ENCODE data around the gene TEAD2. TPM values are rescaled to one million over a fixed set of nuclear protein-coding genes. Genes with fewer than 3 reads are reported as not detected.

Gene TEAD2
- total and polyA plus RNA-seq, 4 experiments from 2014 or later: not detected

- Histone ChIP-seq H3K4me1 (ENCODE audit: insufficient read depth, low read length) (peaks cover 28% of the 10 kb centered on the region), H3K36me3 (ENCODE audit: insufficient read depth, low read length) (peaks cover 7% of the 10 kb centered on the region), H3K27ac (ENCODE audit: low read depth, low read length) (no peak overlapping the region), H3K27me3 (ENCODE audit: insufficient read depth, low read length) (no peaks in the 10 kb centered on the region), H3K4me3 (ENCODE audit: low read length in 2 of 2) (no peak overlapping the region), H3K9me3 (ENCODE audit: control insufficient read depth in 1 of 2, low read length in 2 of 2) (no peaks in the 10 kb centered on the region)
- H3K27ac Mint-ChIP-seq: peak overlapping the region in 3 of 7 donors; percentile 19 to 61 (median 58)
- H3K4me3 Mint-ChIP-seq: no peak overlapping the region
- intact Hi-C loops (cut with micrococcal nuclease): no loop called here
- DNase-seq: no peak
- peaks cover 0 to 2% (median 0%) of the 10 kb centered on the region in 8 donors for H3K9me3 Mint-ChIP-seq
- CTCF ChIA-PET (ENCODE audit: partially characterized antibody): no interaction called here
- POLR2A ChIA-PET (ENCODE audit: partially characterized antibody): no interaction called here
- H3K27me3 Mint-ChIP-seq: no peaks in the 10 kb centered on the region
- H3K36me3 Mint-ChIP-seq: peaks cover 30 to 36% of the 10 kb centered on the region in 2 donors
- peaks cover 25 to 42% (median 28%) of the 10 kb centered on the region in 4 donors for H3K4me1 Mint-ChIP-seq
These were observed 21.1 kb downstream of the TEAD2 start for GRCh38 chr19:49340865-49341718.

DNA sequence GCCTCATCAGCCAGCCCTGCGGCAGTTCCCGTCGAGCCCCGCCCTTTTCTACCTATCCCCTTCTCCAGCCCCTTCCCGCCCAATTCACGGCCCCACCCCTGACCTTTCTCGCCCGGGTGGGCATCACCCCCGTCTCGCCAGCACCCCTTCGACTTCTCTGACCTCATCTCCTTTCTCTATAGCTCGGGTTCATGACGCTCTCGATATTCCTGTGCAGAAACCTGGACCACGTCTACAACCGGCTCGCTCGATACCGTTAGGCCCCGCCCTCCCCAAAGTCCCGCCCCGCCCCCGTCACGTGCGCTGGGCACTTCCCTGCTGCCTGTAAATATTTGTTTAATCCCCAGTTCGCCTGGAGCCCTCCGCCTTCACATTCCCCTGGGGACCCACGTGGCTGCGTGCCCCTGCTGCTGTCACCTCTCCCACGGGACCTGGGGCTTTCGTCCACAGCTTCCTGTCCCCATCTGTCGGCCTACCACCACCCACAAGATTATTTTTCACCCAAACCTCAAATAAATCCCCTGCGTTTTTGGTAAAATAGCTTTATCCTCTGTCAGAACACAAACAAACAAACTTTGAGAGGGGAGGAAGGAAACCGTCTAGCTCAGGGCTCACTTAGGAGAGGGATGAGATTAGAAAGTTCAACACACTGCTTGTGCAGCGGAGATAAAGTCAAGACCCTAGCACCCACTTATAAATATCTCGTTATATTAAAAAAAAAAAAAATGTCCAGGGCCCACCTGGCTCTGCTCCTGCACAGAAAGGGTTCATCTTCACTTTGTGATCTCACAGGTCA lies 21.9 kb downstream of the TEAD2 start:
- Mint-ChIP-seq H3K4me1 (peaks cover 30 to 50% (median 35%) of the 10 kb centered on the region in 4 donors), H3K27me3 (no peaks in the 10 kb centered on the region), H3K9me3 (no peaks in the 10 kb centered on the region), H3K36me3 (peaks cover 33 to 43% of the 10 kb centered on the region in 2 donors), H3K27ac (peak overlapping the region in 6 of 7 donors; percentile 3 to 81 (median 70)), H3K4me3 (peak overlapping the region in 1 of 8 donors; percentile 23)
- intact Hi-C loops (cut with micrococcal nuclease): no loop called here
- Histone ChIP-seq H3K36me3 (ENCODE audit: insufficient read depth, low read length) (peaks cover 7% of the 10 kb centered on the region), H3K4me3 (ENCODE audit: low read length in 2 of 2) (no peak overlapping the region), H3K9me3 (ENCODE audit: control insufficient read depth in 1 of 2, low read length in 2 of 2) (no peaks in the 10 kb centered on the region), H3K4me1 (ENCODE audit: insufficient read depth, low read length) (peaks cover 33% of the 10 kb centered on the region), H3K27me3 (ENCODE audit: insufficient read depth, low read length) (no peaks in the 10 kb centered on the region), H3K27ac (ENCODE audit: low read depth, low read length) (no peak overlapping the region)
- ChIA-PET POLR2A (ENCODE audit: partially characterized antibody) (interaction anchor here (0.6 kb wide), 1 partner anchor 27 kb away, joined by 3 read pairs; no protein-coding TSS in a partner anchor), CTCF (ENCODE audit: partially characterized antibody) (no interaction called here)
- DNase-seq: no peak

DNA sequence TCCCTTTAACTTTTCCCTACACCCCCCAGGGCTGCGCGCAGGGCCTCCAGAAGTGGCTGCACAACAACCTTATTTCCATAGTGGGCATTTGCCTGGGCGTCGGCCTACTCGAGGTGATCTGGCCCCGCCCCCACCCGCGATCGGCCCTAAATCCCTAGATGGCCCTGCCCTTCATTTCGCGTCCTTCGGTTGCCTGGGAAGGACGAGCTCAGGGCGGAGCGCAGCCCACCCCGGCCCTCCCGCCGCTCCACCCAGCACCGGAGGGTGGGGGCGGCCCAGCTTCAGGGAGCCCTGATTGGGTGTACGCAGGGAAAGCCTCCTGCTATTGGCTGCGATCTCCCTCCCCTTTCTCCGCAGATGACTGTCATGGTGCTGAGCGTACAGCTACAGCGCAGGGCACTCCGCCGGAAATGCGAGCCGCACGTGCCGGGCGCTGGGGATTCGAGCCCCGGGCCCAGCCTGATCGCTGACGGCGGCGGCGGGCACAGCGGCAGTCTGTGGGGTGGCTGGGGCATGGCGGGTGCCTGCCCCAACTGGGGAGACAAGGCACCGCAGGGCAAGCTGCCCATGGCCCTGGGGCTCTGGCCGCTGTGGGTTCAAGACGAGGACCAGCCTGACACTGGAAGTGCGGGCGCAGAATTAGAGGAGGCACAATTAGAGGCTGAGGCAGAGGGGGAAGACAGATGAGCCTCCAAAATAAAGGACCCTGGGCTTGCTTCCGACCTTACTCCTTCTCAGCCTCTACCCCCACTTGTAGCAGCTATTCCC lies 22.7 kb downstream of the TEAD2 start:
- peaks cover 28 to 53% (median 36%) of the 10 kb centered on the region in 4 donors for H3K4me1 Mint-ChIP-seq
- Histone ChIP-seq H3K27ac (ENCODE audit: low read depth, low read length) (no peak overlapping the region), H3K4me3 (ENCODE audit: low read length in 2 of 2) (no peak overlapping the region), H3K9me3 (ENCODE audit: control insufficient read depth in 1 of 2, low read length in 2 of 2) (no peaks in the 10 kb centered on the region), H3K36me3 (ENCODE audit: insufficient read depth, low read length) (peaks cover 7% of the 10 kb centered on the region), H3K4me1 (ENCODE audit: insufficient read depth, low read length) (peaks cover 40% of the 10 kb centered on the region), H3K27me3 (ENCODE audit: insufficient read depth, low read length) (no peaks in the 10 kb centered on the region)
- ChIA-PET CTCF (ENCODE audit: partially characterized antibody) (no interaction called here), POLR2A (ENCODE audit: partially characterized antibody) (no interaction called here)
- no peak overlapping the region for H3K4me3 Mint-ChIP-seq
- no peaks in the 10 kb centered on the region for H3K9me3 Mint-ChIP-seq
- intact Hi-C loops (cut with micrococcal nuclease): no loop called here
- H3K27me3 Mint-ChIP-seq: no peaks in the 10 kb centered on the region
- peak overlapping the region in 2 of 7 donors; percentile 41 to 44 for H3K27ac Mint-ChIP-seq
- DNase-seq: no peak
- H3K36me3 Mint-ChIP-seq: peaks cover 33 to 44% of the 10 kb centered on the region in 2 donors

DNA sequence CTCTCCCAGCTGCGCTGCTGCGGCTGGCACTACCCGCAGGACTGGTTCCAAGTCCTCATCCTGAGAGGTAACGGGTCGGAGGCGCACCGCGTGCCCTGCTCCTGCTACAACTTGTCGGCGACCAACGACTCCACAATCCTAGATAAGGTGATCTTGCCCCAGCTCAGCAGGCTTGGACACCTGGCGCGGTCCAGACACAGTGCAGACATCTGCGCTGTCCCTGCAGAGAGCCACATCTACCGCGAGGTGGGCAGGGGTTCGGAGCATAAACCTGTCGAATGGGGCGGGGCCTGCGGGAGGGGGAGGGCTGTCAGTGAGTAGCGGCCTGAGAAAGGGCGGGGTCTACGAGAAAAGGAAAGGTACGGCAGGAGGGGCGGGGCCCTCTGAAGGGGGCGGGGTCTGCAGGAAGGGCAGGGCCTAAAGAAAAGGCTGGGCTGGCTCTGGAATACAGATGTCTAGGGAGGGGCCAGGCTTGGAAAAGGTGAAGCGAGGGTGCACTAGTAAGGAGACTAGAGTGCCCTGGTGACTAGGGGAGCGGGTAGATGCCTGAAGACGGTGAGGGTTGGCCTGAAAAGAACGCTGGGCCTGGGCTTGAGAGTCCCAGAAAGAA lies 23.4 kb downstream of the TEAD2 start:
- CTCF ChIA-PET (ENCODE audit: partially characterized antibody): no interaction called here

GRCh38 chr19:49338023-49338677 lies 24.1 kb downstream of the TEAD2 start:
- peaks cover 54% of the 10 kb centered on the region for H3K4me1 ChIP-seq (ENCODE audit: insufficient read depth, low read length)
- Mint-ChIP-seq H3K9me3 (no peaks in the 10 kb centered on the region), H3K27ac (peak overlapping the region in 4 of 7 donors; percentile 29 to 47 (median 42)), H3K27me3 (no peaks in the 10 kb centered on the region), H3K4me1 (peaks cover 40 to 65% (median 48%) of the 10 kb centered on the region in 4 donors), H3K36me3 (peaks cover 33 to 50% of the 10 kb centered on the region in 2 donors), H3K4me3 (peak overlapping the region in 2 of 8 donors; percentile 30 to 46)
- CTCF ChIA-PET (ENCODE audit: partially characterized antibody): interaction anchor here (1.0 to 1.5 kb wide), 3 partner anchors 37 to 111 kb away, joined by 3 to 4 read pairs (median 4); no protein-coding TSS in a partner anchor
- H3K36me3 ChIP-seq (ENCODE audit: insufficient read depth, low read length): peaks cover 7% of the 10 kb centered on the region
- H3K27ac ChIP-seq (ENCODE audit: low read depth, low read length): no peak overlapping the region
- no peaks in the 10 kb centered on the region for H3K9me3 ChIP-seq (ENCODE audit: control insufficient read depth in 1 of 2, low read length in 2 of 2)
- POLR2A ChIA-PET (ENCODE audit: partially characterized antibody): no interaction called here
- intact Hi-C loops (cut with micrococcal nuclease): no loop called here
- no peak for DNase-seq
- H3K4me3 ChIP-seq (ENCODE audit: low read length in 2 of 2): no peak overlapping the region
- no peaks in the 10 kb centered on the region for H3K27me3 ChIP-seq (ENCODE audit: insufficient read depth, low read length)

More for the DNA sequence above, 23.4 kb downstream of the TEAD2 start:
- Histone ChIP-seq H3K4me1 (ENCODE audit: insufficient read depth, low read length) (peaks cover 47% of the 10 kb centered on the region), H3K4me3 (ENCODE audit: low read length in 2 of 2) (no peak overlapping the region), H3K9me3 (ENCODE audit: control insufficient read depth in 1 of 2, low read length in 2 of 2) (no peaks in the 10 kb centered on the region), H3K27ac (ENCODE audit: low read depth, low read length) (no peak overlapping the region), H3K36me3 (ENCODE audit: insufficient read depth, low read length) (peaks cover 7% of the 10 kb centered on the region), H3K27me3 (ENCODE audit: insufficient read depth, low read length) (no peaks in the 10 kb centered on the region)
- no peaks in the 10 kb centered on the region for H3K9me3 Mint-ChIP-seq
- no peak for DNase-seq
- POLR2A ChIA-PET (ENCODE audit: partially characterized antibody): no interaction called here
- peaks cover 34 to 59% (median 42%) of the 10 kb centered on the region in 4 donors for H3K4me1 Mint-ChIP-seq
- intact Hi-C loops (cut with micrococcal nuclease): no loop called here
- H3K4me3 Mint-ChIP-seq: peak overlapping the region in 3 of 8 donors; percentile 20 to 35 (median 30)
- H3K27me3 Mint-ChIP-seq: no peaks in the 10 kb centered on the region
- H3K36me3 Mint-ChIP-seq: peaks cover 33 to 48% of the 10 kb centered on the region in 2 donors
- H3K27ac Mint-ChIP-seq: peak overlapping the region in 3 of 7 donors; percentile 19 to 44 (median 39)

DNA sequence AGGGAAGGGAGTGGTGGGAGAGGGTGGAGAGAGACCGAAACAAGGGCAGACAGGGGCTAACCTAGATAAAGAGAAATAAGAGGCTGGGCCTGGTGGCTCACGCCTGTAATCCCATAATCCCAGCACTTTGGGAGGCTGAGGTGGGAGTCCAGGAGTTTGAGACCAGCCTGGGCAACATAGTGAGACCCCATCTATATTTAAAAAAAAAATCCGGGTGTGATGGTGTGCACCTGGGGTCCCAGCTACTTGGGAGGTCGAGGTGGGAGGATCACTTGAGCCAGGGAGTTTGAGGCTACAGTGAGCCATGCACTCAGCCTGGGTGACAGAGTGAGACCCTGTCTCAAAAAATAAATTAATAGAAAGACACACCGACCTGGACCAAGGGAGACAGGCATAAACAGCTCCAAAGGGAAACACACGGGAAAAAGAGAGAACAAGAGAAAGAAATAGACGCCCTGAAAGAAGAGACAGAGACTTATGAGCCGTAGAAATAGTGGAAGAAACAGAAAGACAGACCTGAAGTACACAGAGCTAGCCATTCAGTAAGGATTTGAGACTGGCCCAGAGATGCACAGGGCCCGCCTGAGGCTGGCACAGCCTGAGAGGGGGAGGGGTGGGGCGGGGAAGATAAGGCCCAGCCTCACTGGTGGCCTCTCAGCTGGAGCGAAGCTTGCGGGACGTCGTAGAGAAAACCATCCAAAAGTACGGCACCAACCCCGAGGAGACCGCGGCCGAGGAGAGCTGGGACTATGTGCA lies 24.8 kb downstream of the TEAD2 start:
- H3K27ac ChIP-seq (ENCODE audit: low read depth, low read length): peak overlapping the region; percentile 38
- H3K27ac Mint-ChIP-seq: peak overlapping the region in 6 of 7 donors; percentile 61 to 95 (median 80)
- no peaks in the 10 kb centered on the region for H3K9me3 ChIP-seq (ENCODE audit: control insufficient read depth in 1 of 2, low read length in 2 of 2)
- H3K9me3 Mint-ChIP-seq: no peaks in the 10 kb centered on the region
- no peaks in the 10 kb centered on the region for H3K27me3 ChIP-seq (ENCODE audit: insufficient read depth, low read length)
- CTCF ChIA-PET (ENCODE audit: partially characterized antibody): interaction anchor here (1.0 to 1.5 kb wide), 4 partner anchors 36 to 111 kb away, joined by 3 to 4 read pairs (median 4); no protein-coding TSS in a partner anchor
- H3K4me1 Mint-ChIP-seq: peaks cover 38 to 66% (median 51%) of the 10 kb centered on the region in 4 donors
- H3K4me1 ChIP-seq (ENCODE audit: insufficient read depth, low read length): peaks cover 61% of the 10 kb centered on the region
- intact Hi-C loops (cut with micrococcal nuclease): no loop called here
- POLR2A ChIA-PET (ENCODE audit: partially characterized antibody): interaction anchor here (1.5 kb wide), 1 partner anchor 9 kb away, joined by 4 read pairs; no protein-coding TSS in a partner anchor
- H3K4me3 Mint-ChIP-seq: peak overlapping the region; percentile 32 to 100 (median 62)
- DNase-seq: no peak
- no peaks in the 10 kb centered on the region for H3K27me3 Mint-ChIP-seq
- peaks cover 33 to 45% of the 10 kb centered on the region in 2 donors for H3K36me3 Mint-ChIP-seq
- no peak overlapping the region for H3K4me3 ChIP-seq (ENCODE audit: low read length in 2 of 2)
- peaks cover 7% of the 10 kb centered on the region for H3K36me3 ChIP-seq (ENCODE audit: insufficient read depth, low read length)

Data from CD4-positive, alpha-beta memory T cell (primary cell).